GM23338 (cell line): Measurements from ENCODE around the gene BCAP31. TPM values are rescaled to one million over a fixed set of nuclear protein-coding genes. Genes with fewer than 3 reads are reported as not detected.

Experiments used
- ATAC-seq: fragments of 200-7000 bp; cut with Tn5 transposase; 3 replicates; pipeline ENCODE4 v1.9.1; 2020
- DNase-seq: peaks from one replicate; pipeline ENCODE4 v3.0.0-alpha.2; 2015; ENCODE audit warnings: low spot score
- H2AFZ ChIP-seq: fragments of 200-600 bp; sonication (generic); 2 replicates; pipeline ENCODE4 v1.8.0; 2016; ENCODE audit warnings: antibody characterized with exemption, mild to moderate bottlenecking, moderate library complexity
- H3F3A ChIP-seq: fragments of 200-600 bp; sonication (generic); replicated peaks from 2 replicates; pipeline ENCODE4 v1.8.0; 2017; ENCODE audit warnings: antibody characterized with exemption, mixed run types, low read depth
- H3K27ac ChIP-seq: fragments of 200-600 bp; sonication (generic); 2 replicates; pipeline ENCODE4 v1.6.1; 2016; ENCODE audit warnings: low read depth
- H3K27me3 ChIP-seq: fragments of 200-600 bp; sonication (generic); 2 replicates; pipeline ENCODE4 v1.8.0; 2016; ENCODE audit warnings: mild to moderate bottlenecking, mixed run types, moderate library complexity; ENCODE audit not compliant: insufficient read depth
- H3K36me3 ChIP-seq: fragments of 200-600 bp; sonication (generic); 2 replicates; pipeline ENCODE4 v1.8.0; 2016; ENCODE audit warnings: mild to moderate bottlenecking; ENCODE audit not compliant: insufficient read depth
- H3K4me1 ChIP-seq: fragments of 200-600 bp; sonication (generic); 2 replicates; pipeline ENCODE4 v1.8.0; 2016; ENCODE audit warnings: mild to moderate bottlenecking, moderate library complexity; ENCODE audit not compliant: insufficient read depth
- H3K4me2 ChIP-seq: fragments of 200-600 bp; sonication (generic); 2 replicates; pipeline ENCODE4 v1.7.1; 2017; ENCODE audit warnings: mixed run types
- H3K4me3 ChIP-seq: fragments of 200-600 bp; sonication (generic); 2 replicates; pipeline ENCODE4 v1.6.1; 2016; ENCODE audit warnings: mixed run types
- H3K79me2 ChIP-seq: fragments of 200-600 bp; sonication (generic); replicated peaks from 2 replicates; pipeline ENCODE4 v1.8.0; 2017; ENCODE audit warnings: mild to moderate bottlenecking; ENCODE audit not compliant: insufficient read depth
- H3K9me2 ChIP-seq: fragments of 200-600 bp; sonication (generic); 2 replicates; pipeline ENCODE4 v1.8.0; 2017; ENCODE audit not compliant: insufficient read depth
- H4K20me1 ChIP-seq: fragments of 200-600 bp; sonication (generic); replicated peaks from 2 replicates; pipeline ENCODE4 v1.8.0; 2017; ENCODE audit warnings: mild to moderate bottlenecking; ENCODE audit not compliant: insufficient read depth
- H3K27ac Mint-ChIP-seq: 2 replicates; pipeline ENCODE4 v1.8.0; 2020; ENCODE audit warnings: inconsistent platforms, mild to moderate bottlenecking, moderate library complexity, mixed read lengths
- H3K27me3 Mint-ChIP-seq: 3 replicates; pipeline ENCODE4 v1.8.0; 2022; ENCODE audit warnings: low read depth, mild to moderate bottlenecking, moderate library complexity, mixed read lengths, inconsistent platforms; ENCODE audit not compliant: insufficient read depth, poor library complexity
- H3K36me3 Mint-ChIP-seq: 3 replicates; pipeline ENCODE4 v1.8.0; 2021; ENCODE audit warnings: low read depth, mild to moderate bottlenecking, inconsistent platforms, moderate library complexity, mixed read lengths
- H3K4me1 Mint-ChIP-seq: 3 replicates; pipeline ENCODE4 v1.8.0; 2020; ENCODE audit warnings: mild to moderate bottlenecking, inconsistent platforms, mixed read lengths
- H3K4me3 Mint-ChIP-seq: 3 replicates; pipeline ENCODE4 v1.8.0; 2021; ENCODE audit warnings: moderate library complexity, mild to moderate bottlenecking, inconsistent platforms, mixed read lengths
- H3K9me3 Mint-ChIP-seq: 3 replicates; pipeline ENCODE4 v1.8.0; 2020; ENCODE audit warnings: moderate library complexity, mild to moderate bottlenecking, inconsistent platforms, mixed read lengths
- CREB1 ChIP-seq: fragments of 250-450 bp; sonication (Bioruptor Pico); IDR thresholded peaks from 2 replicates; pipeline ENCODE4 v1.5.0; 2020; ENCODE audit warnings: low read depth, mild to moderate bottlenecking, moderate library complexity
- CTCF ChIP-seq, 2 experiments: fragments of 200-600 bp in 1 of 2; sonication (generic) in 1 of 2; conservative IDR thresholded peaks; 2 replicates each; pipeline versions ENCODE4 v1.5.1 to v1.6.1; 2016 to 2017; ENCODE audit warnings: antibody characterized with exemption in 2 of 2, low read depth in 2 of 2, mild to moderate bottlenecking in 2 of 2, moderate library complexity in 1 of 2
- EZH2 ChIP-seq: fragments of 200-600 bp; sonication (generic); IDR thresholded peaks from one replicate; pipeline ENCODE4 v1.8.0; 2017; ENCODE audit warnings: antibody characterized with exemption, mild to moderate bottlenecking, low read depth; ENCODE audit not compliant: unreplicated experiment
- EZH2phosphoT487 ChIP-seq: fragments of 200-600 bp; sonication (generic); IDR thresholded peaks from one replicate; pipeline ENCODE4 v1.8.1; 2018; ENCODE audit warnings: antibody characterized with exemption; ENCODE audit not compliant: unreplicated experiment
- NANOG ChIP-seq: IDR thresholded peaks from 2 replicates; pipeline ENCODE4 v1.6.1; 2016; ENCODE audit warnings: antibody characterized with exemption, borderline replicate concordance
- REST ChIP-seq: IDR thresholded peaks from one replicate; pipeline ENCODE4 v1.6.1; 2018; ENCODE audit warnings: antibody characterized with exemption; ENCODE audit not compliant: unreplicated experiment
- STAT1 ChIP-seq: IDR thresholded peaks from one replicate; pipeline ENCODE4 v1.6.1; 2016; ENCODE audit warnings: antibody characterized with exemption; ENCODE audit not compliant: unreplicated experiment
- ZNF114 ChIP-seq: fragments of 250-450 bp; sonication (Bioruptor Pico); IDR thresholded peaks from 2 replicates; pipeline ENCODE4 v1.5.0; 2020; ENCODE audit warnings: mild to moderate bottlenecking, moderate library complexity
- ZNF331 ChIP-seq: fragments of 250-450 bp; sonication (Bioruptor Pico); IDR thresholded peaks from 2 replicates; pipeline ENCODE4 v1.5.0; 2020; ENCODE audit warnings: low read depth, mild to moderate bottlenecking, moderate library complexity
- polyA plus RNA-seq: library from polyadenylated mRNA; unstranded; fragments of >200 nt; fragmentation: Nextera tagmentation; extraction: Ambion mirVana; gene quantifications from 2 replicates; pipeline ENCODE4 v1.2.1, GENCODE V29; 2016
- total RNA-seq: library from RNA; depleted of rRNA; stranded (reverse); fragments of >200 nt; shearing (Covaris generic); gene quantifications from 2 replicates; pipeline ENCODE4 v1.2.3, GENCODE V29; 2014
- TF ChIP-seq, protein P1 (sequence below): IDR thresholded peaks from 2 replicates; pipeline ENCODE4 v1.6.1; 2016; ENCODE audit warnings: antibody characterized with exemption
- TF ChIP-seq, protein P2 (sequence below): fragments of 250-450 bp; sonication (Bioruptor Pico); IDR thresholded peaks from 2 replicates; pipeline ENCODE4 v1.5.0; 2020; ENCODE audit warnings: mild to moderate bottlenecking, moderate library complexity

BCAP31 gene
- total and polyA plus RNA-seq, 2 experiments from 2014 or later = 85.0 to 145 TPM

DNA sequence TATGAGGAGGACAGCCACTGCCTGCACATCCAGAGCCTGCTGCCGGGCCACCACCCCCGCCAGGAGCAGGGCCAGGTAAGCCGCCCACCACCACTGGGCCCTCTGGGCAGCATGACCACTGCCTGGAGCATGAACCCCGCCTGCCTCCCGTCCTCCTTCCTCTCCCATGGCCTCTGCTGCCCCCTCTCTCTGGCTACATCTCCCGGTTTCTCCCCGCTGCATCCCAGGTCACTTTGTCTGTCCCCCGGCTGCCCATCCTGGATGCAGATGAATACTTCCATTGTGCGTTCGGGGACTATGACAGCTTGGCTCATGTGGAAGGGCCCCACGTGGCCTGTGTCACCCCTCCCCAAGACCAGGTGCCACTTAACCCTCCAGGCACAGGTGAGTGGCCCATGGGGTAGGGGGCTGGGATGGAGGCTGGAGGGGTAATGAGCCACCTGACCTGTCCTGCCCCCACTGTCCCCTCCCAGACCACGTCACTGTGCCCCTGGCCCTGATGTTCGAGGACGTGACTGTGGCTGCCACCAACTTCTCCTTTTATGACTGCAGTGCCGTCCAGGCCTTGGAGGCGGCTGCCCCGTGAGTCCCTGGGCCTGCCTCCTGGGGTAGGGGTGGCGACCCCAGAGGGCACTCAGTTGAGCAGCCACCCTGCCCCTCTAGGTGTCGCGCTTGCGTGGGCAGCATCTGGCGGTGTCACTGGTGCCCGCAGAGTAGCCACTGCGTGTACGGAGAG, 45.8 kb upstream of the BCAP31 start (continued):
- no peak for TF ChIP-seq REST
- no peak for TF ChIP-seq CREB1
- TF ChIP-seq CTCF (conservative IDR thresholded peaks at IDR 0.05; ENCODE audit: low read depth in 2 of 2) = no peak
- no peak for TF ChIP-seq NANOG
- TF ChIP-seq EZH2phosphoT487 = no peak
- no peak for TF ChIP-seq ZNF331 (CRISPR knock-in tag)
- TF ChIP-seq, protein P1, sequence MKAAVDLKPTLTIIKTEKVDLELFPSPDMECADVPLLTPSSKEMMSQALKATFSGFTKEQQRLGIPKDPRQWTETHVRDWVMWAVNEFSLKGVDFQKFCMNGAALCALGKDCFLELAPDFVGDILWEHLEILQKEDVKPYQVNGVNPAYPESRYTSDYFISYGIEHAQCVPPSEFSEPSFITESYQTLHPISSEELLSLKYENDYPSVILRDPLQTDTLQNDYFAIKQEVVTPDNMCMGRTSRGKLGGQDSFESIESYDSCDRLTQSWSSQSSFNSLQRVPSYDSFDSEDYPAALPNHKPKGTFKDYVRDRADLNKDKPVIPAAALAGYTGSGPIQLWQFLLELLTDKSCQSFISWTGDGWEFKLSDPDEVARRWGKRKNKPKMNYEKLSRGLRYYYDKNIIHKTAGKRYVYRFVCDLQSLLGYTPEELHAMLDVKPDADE = no peak
- TF ChIP-seq EZH2 = no peak

DNA sequence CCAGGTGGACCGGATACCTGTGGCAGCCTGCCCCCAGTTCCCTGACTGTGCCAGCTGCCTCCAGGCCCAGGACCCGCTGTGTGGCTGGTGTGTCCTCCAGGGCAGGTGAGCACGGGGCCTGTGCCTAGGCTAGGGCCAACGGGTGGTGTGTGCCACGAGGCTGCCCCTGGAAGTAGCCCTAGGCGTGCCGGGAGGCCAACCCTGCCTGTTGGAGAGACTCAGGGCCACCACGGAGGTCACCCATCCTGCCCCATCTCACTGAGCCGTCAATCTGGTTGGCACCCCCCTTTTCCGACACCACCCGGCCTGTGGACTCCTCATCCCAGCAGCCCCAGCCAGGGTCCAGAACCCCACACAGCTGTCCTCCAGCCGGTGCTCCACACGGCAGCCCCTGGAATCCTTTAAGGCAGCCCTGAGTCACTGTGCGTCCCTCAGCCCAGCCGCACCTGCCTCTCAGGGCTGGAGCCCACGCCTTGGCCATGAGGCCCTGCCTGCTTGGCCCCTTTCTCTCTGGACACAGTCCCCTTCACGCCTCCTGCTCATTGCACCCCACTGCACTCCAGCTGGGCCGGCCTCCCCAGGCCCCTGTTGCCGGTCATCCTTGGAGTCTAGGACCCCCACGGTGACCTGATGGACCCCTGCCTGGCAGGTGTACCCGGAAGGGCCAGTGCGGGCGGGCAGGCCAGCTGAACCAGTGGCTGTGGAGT, 45.1 kb upstream of the BCAP31 start:
- H3K4me3 ChIP-seq = no peak overlapping the region
- no peak overlapping the region for H2AFZ ChIP-seq
- no peak for DNase-seq
- H3K4me2 ChIP-seq = no peak overlapping the region
- peaks cover 7% of the 10 kb centered on the region for H3K27me3 Mint-ChIP-seq
- H3K36me3 Mint-ChIP-seq = no peaks in the 10 kb centered on the region
- no peak overlapping the region for H3K27ac Mint-ChIP-seq
- no peaks in the 10 kb centered on the region for H3K9me3 Mint-ChIP-seq
- H3K79me2 ChIP-seq = no peaks in the 10 kb centered on the region
- no peaks in the 10 kb centered on the region for H3K9me2 ChIP-seq
- no peaks in the 10 kb centered on the region for H4K20me1 ChIP-seq
- H3K4me1 Mint-ChIP-seq = peaks cover 5% of the 10 kb centered on the region; the same call in 2 of the 3 replicates
- no peak overlapping the region for H3K4me3 Mint-ChIP-seq
- no peak for ATAC-seq
- H3K27ac ChIP-seq = no peak overlapping the region
- no peaks in the 10 kb centered on the region for H3K27me3 ChIP-seq
- no peaks in the 10 kb centered on the region for H3K4me1 ChIP-seq
- H3F3A ChIP-seq = no peaks in the 10 kb centered on the region
- H3K36me3 ChIP-seq = no peaks in the 10 kb centered on the region
- no peak for TF ChIP-seq STAT1
- TF ChIP-seq, protein P2, sequence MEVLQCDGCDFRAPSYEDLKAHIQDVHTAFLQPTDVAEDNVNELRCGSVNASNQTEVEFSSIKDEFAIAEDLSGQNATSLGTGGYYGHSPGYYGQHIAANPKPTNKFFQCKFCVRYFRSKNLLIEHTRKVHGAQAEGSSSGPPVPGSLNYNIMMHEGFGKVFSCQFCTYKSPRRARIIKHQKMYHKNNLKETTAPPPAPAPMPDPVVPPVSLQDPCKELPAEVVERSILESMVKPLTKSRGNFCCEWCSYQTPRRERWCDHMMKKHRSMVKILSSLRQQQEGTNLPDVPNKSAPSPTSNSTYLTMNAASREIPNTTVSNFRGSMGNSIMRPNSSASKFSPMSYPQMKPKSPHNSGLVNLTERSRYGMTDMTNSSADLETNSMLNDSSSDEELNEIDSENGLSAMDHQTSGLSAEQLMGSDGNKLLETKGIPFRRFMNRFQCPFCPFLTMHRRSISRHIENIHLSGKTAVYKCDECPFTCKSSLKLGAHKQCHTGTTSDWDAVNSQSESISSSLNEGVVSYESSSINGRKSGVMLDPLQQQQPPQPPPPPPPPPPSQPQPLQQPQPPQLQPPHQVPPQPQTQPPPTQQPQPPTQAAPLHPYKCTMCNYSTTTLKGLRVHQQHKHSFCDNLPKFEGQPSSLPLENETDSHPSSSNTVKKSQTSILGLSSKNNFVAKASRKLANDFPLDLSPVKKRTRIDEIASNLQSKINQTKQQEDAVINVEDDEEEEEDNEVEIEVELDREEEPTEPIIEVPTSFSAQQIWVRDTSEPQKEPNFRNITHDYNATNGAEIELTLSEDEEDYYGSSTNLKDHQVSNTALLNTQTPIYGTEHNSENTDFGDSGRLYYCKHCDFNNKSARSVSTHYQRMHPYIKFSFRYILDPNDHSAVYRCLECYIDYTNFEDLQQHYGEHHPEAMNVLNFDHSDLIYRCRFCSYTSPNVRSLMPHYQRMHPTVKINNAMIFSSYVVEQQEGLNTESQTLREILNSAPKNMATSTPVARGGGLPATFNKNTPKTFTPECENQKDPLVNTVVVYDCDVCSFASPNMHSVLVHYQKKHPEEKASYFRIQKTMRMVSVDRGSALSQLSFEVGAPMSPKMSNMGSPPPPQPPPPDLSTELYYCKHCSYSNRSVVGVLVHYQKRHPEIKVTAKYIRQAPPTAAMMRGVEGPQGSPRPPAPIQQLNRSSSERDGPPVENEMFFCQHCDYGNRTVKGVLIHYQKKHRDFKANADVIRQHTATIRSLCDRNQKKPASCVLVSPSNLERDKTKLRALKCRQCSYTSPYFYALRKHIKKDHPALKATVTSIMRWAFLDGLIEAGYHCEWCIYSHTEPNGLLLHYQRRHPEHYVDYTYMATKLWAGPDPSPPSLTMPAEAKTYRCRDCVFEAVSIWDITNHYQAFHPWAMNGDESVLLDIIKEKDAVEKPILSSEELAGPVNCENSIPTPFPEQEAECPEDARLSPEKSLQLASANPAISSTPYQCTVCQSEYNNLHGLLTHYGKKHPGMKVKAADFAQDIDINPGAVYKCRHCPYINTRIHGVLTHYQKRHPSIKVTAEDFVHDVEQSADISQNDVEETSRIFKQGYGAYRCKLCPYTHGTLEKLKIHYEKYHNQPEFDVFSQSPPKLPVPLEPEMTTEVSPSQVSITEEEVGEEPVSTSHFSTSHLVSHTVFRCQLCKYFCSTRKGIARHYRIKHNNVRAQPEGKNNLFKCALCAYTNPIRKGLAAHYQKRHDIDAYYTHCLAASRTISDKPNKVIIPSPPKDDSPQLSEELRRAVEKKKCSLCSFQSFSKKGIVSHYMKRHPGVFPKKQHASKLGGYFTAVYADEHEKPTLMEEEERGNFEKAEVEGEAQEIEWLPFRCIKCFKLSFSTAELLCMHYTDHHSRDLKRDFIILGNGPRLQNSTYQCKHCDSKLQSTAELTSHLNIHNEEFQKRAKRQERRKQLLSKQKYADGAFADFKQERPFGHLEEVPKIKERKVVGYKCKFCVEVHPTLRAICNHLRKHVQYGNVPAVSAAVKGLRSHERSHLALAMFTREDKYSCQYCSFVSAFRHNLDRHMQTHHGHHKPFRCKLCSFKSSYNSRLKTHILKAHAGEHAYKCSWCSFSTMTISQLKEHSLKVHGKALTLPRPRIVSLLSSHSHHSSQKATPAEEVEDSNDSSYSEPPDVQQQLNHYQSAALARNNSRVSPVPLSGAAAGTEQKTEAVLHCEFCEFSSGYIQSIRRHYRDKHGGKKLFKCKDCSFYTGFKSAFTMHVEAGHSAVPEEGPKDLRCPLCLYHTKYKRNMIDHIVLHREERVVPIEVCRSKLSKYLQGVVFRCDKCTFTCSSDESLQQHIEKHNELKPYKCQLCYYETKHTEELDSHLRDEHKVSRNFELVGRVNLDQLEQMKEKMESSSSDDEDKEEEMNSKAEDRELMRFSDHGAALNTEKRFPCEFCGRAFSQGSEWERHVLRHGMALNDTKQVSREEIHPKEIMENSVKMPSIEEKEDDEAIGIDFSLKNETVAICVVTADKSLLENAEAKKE (CRISPR knock-in tag) = no peak
- TF ChIP-seq ZNF114 (CRISPR knock-in tag) = no peak
- TF ChIP-seq EZH2 = no peak
- TF ChIP-seq NANOG = no peak
